LNCaP clone FGC (cell line): ENCODE data around the gene NLGN3.
A peak's percentile ranks its signal among the peaks of the same experiment; 100 is the strongest.
"Not testable (repeated sequence)": the region's sequence is repeated elsewhere in the genome, so short reads cannot be mapped to it uniquely, and the experiment has no call there.

Source experiments
- DNase-seq: peaks from one replicate; pipeline ENCODE4 v3.0.0-alpha.2; 2011; ENCODE audit warnings: low read depth
- H3K4me3 ChIP-seq: 2 replicates; pipeline ENCODE4 v1.5.1; 2011; ENCODE audit warnings: mild to moderate bottlenecking, low read depth, low read length, control low read depth
- TF ChIP-seq, protein P1 (sequence below): IDR thresholded peaks from 2 replicates; pipeline ENCODE4 v1.5.1; 2012; ENCODE audit warnings: mild to moderate bottlenecking; ENCODE audit not compliant: control insufficient read depth, insufficient read depth; ENCODE audit errors: extremely low read depth

The NLGN3 gene

DNA sequence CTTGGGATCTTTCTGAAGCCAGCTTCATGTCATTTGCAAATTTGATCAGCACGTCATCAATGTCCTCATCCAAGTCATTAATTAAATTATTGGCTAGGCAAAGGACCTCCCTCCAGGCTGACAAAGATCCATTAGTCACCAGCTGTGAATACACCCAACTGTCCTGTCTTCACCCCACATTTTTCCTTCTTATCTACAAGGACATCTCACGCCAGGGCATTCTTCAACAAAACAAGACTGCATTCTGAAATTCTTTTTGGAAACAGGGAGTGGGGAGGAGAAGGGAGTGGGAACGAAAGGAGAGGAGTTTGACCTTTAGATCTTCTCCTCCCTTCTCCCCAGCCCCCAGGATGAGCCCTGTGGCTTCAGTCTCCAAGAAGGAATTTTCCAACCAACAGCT is 32.7 kb downstream of the NLGN3 start:
- DNase-seq: no peak
- TF ChIP-seq, protein P1, sequence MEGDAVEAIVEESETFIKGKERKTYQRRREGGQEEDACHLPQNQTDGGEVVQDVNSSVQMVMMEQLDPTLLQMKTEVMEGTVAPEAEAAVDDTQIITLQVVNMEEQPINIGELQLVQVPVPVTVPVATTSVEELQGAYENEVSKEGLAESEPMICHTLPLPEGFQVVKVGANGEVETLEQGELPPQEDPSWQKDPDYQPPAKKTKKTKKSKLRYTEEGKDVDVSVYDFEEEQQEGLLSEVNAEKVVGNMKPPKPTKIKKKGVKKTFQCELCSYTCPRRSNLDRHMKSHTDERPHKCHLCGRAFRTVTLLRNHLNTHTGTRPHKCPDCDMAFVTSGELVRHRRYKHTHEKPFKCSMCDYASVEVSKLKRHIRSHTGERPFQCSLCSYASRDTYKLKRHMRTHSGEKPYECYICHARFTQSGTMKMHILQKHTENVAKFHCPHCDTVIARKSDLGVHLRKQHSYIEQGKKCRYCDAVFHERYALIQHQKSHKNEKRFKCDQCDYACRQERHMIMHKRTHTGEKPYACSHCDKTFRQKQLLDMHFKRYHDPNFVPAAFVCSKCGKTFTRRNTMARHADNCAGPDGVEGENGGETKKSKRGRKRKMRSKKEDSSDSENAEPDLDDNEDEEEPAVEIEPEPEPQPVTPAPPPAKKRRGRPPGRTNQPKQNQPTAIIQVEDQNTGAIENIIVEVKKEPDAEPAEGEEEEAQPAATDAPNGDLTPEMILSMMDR: no peak
- no peak overlapping the region for H3K4me3 ChIP-seq

DNA sequence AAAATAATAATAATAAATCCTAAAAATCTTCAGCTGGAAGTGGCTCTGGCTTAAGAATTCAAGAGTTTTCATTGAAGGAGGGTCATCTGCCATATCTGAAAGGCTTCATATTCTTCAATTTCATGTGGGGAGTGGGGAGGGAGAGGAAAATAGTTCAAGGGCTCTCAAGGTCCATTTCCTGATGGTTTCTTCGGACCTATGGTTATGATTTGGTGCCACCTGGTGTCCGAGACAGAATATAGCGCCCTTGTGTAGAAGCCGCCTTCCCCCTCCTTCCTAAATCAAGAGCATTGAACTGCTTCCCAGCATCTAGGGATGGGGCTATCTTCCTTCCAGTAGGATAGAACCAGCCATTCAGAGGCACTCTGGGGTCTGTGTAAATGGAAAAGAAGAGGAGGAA is 34.3 kb downstream of the NLGN3 start:
- no peak for DNase-seq
- TF ChIP-seq, protein P1: peak; percentile 60
- H3K4me3 ChIP-seq: no peak overlapping the region

DNA sequence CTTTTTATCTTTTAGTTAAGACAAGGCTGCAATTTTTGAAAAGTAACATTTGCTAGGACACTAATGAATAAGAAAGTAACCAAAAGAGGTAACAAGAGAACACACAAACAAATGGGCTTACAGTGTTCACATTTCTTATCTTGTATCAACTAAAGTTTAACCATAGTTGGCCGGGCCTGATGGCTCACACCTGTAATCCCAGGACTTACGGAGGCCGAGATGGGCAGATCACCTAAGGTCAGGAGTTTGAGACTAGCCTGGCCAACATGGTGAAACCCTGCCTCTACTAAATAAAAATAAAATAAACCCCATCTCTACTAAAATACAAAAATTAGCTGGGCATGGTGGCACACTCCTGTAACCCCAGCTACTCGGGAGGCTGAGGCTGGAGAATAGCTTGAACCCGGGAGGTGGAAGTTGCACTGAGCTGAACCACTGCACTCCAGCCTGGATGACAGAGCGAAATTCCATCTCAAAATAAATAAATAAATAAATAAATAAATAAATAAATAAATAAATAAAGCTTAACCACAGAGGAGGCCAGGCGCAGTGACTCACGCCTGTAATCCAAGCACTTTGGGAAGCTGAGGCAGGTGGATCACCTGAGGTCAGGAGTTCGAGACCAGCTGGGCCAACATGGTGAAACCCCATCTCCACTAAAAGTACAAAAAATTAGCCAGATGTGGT is 36.1 kb downstream of the NLGN3 start:
- not testable (repeated sequence) for DNase-seq, H3K4me3 ChIP-seq

DNA sequence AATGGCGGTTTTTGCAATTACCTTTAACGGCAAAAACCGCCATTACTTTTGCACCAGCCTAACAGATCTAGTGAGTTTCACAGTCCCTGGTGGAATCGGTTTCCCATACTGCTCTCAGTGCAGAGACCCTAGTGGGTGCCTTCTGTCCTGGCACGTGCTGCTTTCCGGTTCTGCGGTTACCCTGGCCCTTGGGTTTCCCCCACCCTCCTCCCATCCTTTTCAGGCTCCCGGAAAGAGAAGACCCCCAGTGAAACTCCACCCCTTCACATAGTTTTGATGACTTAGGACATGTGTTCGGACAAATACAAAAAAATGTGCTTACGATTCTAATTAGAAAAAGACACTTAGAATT is 36.9 kb downstream of the NLGN3 start:
- DNase-seq: no peak
- TF ChIP-seq, protein P1: no peak

DNA sequence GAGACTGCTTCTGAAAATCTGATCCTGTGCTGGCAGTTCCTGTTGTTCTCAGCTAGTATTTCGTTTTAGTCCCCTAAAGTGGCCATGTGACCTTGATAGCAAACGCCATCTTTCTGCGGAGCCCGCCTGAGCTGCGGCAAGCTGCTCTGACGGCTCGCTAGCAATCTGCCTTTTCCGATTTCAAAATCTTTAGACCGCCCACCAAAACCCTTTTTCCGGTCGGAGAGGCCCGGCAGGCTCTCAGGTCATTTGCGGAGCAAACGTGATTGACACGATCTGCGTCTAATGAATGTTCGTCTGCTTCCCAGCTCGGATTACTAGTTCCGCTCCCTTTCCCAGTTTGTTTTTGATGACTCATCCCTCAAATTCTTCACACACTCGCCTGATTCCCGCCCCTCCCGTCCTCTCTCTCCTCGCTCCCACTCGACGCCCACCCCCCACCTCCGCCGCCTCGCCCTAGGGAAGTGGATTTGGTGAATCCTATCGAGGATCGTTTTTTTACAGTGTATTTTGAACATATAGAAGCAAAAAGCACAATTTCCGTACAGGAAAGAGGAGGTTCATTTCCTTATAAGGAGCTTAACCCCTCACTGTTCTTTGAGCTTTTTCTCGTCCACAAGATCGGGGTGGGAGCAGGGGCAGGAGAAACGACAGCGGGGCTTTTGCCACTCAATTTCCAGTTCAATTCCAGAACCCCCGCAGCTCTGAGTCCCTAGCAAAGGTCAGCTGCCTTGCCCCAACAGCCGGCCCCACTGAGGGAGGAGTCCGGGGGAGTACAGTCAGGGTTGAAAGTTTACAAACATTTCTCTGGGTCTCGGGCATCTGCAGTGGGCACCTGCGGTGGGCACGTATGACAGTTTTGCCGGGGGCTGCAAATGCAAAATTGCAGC is 37.5 kb downstream of the NLGN3 start:
- peak overlapping the region; percentile 56 for H3K4me3 ChIP-seq
- peak; percentile 93 for DNase-seq
- TF ChIP-seq, protein P1: no peak

More for the DNA sequence above, 36.9 kb downstream of the NLGN3 start:
- H3K4me3 ChIP-seq: peak overlapping the region; percentile 56

DNA sequence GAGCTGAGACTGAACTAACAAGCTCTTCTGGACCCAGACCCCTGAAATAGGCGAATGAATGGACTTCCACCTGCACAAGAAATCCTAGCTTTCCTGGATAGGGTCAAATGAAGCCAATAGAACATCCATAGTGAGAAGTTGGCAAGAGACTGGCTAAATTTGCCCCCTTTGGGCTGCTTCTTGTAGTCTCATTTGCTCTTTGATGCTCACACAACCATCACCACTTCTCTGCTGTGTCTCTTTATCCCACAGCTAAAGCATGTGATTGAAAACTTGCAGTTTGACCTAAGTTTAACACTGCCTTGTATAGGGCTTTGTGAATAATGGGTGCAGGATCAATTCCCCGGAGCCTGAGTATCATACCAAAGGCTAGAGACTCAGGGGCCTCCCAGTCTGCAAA is 38.2 kb downstream of the NLGN3 start:
- DNase-seq: no peak
- TF ChIP-seq, protein P1: no peak
- no peak overlapping the region for H3K4me3 ChIP-seq

DNA sequence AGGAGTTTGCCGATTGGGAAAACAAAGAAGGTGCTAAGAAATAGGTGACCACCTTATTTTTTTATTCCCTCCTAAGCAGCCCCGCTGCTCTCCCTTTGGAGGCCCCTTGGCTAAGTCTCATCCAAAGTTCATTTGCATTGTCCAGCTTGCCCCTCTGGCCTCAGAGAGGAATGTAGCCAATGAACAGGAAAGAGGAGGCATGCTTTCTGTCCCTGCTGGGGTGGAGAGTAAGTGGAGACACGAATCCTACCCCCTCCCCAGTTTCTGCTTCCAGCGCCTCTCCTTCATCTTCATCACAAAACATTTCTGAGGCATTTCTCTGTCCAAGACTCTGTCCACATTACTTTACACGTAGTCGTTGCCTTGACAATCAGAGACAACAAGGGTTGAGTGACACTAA is 38.7 kb downstream of the NLGN3 start:
- DNase-seq: no peak
- TF ChIP-seq, protein P1: no peak
- no peak overlapping the region for H3K4me3 ChIP-seq
